Immature natural killer cell (primary cell): ENCODE results near the gene CHCHD3. TPM values are rescaled to one million over a fixed set of nuclear protein-coding genes. Genes with fewer than 3 reads are reported as not detected.

Experiments used
- DNase-seq, 3 donors: peaks; one replicate each; pipeline ENCODE4 v3.0.0; 2022; ENCODE audit warnings: mixed read lengths in 1 of 3
- H3K27ac Mint-ChIP-seq, 6 donors: one replicate each; pipeline ENCODE4 v1.8.0; 2020; ENCODE audit warnings: mixed read lengths in 6 of 6, mild to moderate bottlenecking in 5 of 6, inconsistent platforms in 4 of 6, moderate library complexity in 3 of 6
- H3K27me3 Mint-ChIP-seq, 3 donors: one replicate each; pipeline ENCODE4 v1.8.0; 2020 to 2021; ENCODE audit warnings: low read depth in 3 of 3, mild to moderate bottlenecking in 3 of 3, mixed read lengths in 3 of 3, moderate library complexity in 3 of 3, inconsistent platforms in 1 of 3
- H3K36me3 Mint-ChIP-seq, 3 donors: one replicate each; pipeline ENCODE4 v1.8.0; 2020; ENCODE audit warnings: mixed read lengths in 3 of 3, inconsistent platforms in 2 of 3, mild to moderate bottlenecking in 2 of 3
- H3K4me1 Mint-ChIP-seq, 2 donors: one replicate each; pipeline ENCODE4 v1.8.0; 2020; ENCODE audit warnings: inconsistent platforms in 2 of 2, mild to moderate bottlenecking in 2 of 2, mixed read lengths in 2 of 2, moderate library complexity in 1 of 2
- H3K4me3 Mint-ChIP-seq, 5 donors: one replicate each; pipeline ENCODE4 v1.8.0; 2020; ENCODE audit warnings: mild to moderate bottlenecking in 5 of 5, mixed read lengths in 5 of 5, inconsistent platforms in 3 of 5, moderate library complexity in 3 of 5
- H3K9me3 Mint-ChIP-seq, 6 donors: one replicate each; pipeline ENCODE4 v1.8.0; 2020; ENCODE audit warnings: mild to moderate bottlenecking in 6 of 6, mixed read lengths in 6 of 6, inconsistent platforms in 4 of 6, moderate library complexity in 3 of 6
- polyA plus RNA-seq, 3 donors: library from polyadenylated mRNA; unstranded; fragments of 300-500 nt; fragmentation: Illumina TruSeq; gene quantifications; one replicate each; pipeline ENCODE4 v1.2.3, GENCODE V29; 2021

The CHCHD3 gene
- polyA plus RNA-seq, 3 donors from 2014 or later: 57.8 to 65.9 (median 61.4) TPM

DNA sequence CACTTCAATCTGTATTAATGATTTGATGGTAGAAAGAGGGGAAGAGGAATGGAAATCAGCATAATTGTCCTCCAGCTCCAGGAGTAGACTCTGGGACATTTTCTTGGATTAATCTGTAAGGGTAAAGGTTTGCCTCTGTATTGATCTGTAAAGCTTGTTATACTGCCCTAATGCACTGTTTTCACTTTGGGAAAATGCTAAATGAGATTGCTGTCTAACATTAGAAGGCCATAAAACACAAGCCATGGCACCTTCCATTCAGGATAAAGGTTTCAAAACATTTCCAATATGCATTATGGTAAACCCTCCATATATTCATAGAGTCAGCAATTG, 282.8 kb downstream of the CHCHD3 start:
- peaks cover 6 to 10% of the 10 kb centered on the region in 2 donors for H3K4me1 Mint-ChIP-seq
- H3K36me3 Mint-ChIP-seq: peaks cover 12 to 29% (median 28%) of the 10 kb centered on the region in 3 donors
- no peaks in the 10 kb centered on the region for H3K9me3 Mint-ChIP-seq
- no peak overlapping the region for H3K27ac Mint-ChIP-seq
- peaks cover 0 to 2% (median 1%) of the 10 kb centered on the region in 3 donors for H3K27me3 Mint-ChIP-seq
- no peak for DNase-seq
- H3K4me3 Mint-ChIP-seq: no peak overlapping the region

GRCh38 chr7:132797152-132797551, 284.7 kb downstream of the CHCHD3 start:
- H3K4me1 Mint-ChIP-seq: peaks cover 1 to 5% of the 10 kb centered on the region in 2 donors
- H3K27me3 Mint-ChIP-seq: peaks cover 0 to 2% (median 1%) of the 10 kb centered on the region in 3 donors
- no peak overlapping the region for H3K4me3 Mint-ChIP-seq
- no peak overlapping the region for H3K27ac Mint-ChIP-seq
- DNase-seq: no peak
- H3K9me3 Mint-ChIP-seq: no peaks in the 10 kb centered on the region
- H3K36me3 Mint-ChIP-seq: peaks cover 17 to 39% (median 33%) of the 10 kb centered on the region in 3 donors

GRCh38 chr7:132793474-132793873, 288.4 kb downstream of the CHCHD3 start:
- Mint-ChIP-seq H3K27ac (no peak overlapping the region), H3K4me3 (no peak overlapping the region), H3K27me3 (peaks cover 0 to 3% (median 2%) of the 10 kb centered on the region in 3 donors), H3K4me1 (peaks cover 6 to 14% of the 10 kb centered on the region in 2 donors), H3K36me3 (peaks cover 24 to 42% (median 39%) of the 10 kb centered on the region in 3 donors), H3K9me3 (no peaks in the 10 kb centered on the region)
- DNase-seq: no peak

GRCh38 chr7:132791036-132791435, 290.9 kb downstream of the CHCHD3 start:
- Mint-ChIP-seq H3K4me1 (peaks cover 6 to 17% of the 10 kb centered on the region in 2 donors), H3K27ac (no peak overlapping the region), H3K27me3 (peaks cover 0 to 3% (median 0%) of the 10 kb centered on the region in 3 donors), H3K36me3 (peaks cover 23 to 46% (median 29%) of the 10 kb centered on the region in 3 donors), H3K4me3 (no peak overlapping the region), H3K9me3 (no peaks in the 10 kb centered on the region)
- no peak for DNase-seq

- Mint-ChIP-seq H3K4me3 (no peak overlapping the region), H3K4me1 (peaks cover 6 to 17% of the 10 kb centered on the region in 2 donors), H3K27me3 (peaks cover 0 to 3% (median 0%) of the 10 kb centered on the region in 3 donors), H3K27ac (no peak overlapping the region), H3K36me3 (peaks cover 24 to 41% (median 29%) of the 10 kb centered on the region in 3 donors), H3K9me3 (no peaks in the 10 kb centered on the region)
- no peak for DNase-seq
Measured at GRCh38 chr7:132790104-132790503, 291.8 kb downstream of the CHCHD3 start.

DNA sequence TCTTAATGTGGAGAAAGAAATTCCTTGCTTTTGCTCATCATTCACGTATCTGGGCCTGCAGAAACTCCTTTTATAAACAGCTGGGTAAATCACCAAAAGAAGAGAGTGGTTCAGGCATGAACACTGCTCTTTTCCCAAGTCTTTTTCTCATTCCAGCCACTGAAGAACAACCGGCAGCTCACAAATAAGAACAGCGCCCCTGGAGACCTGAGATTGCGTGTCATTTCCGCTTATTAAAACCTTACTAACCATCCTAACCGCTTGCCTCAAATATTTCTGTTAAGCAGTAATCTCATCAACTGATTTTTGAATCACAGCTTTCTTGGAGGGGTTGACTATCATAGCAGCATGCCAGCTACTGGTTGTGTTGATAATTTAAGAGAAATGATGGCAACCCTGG, 292.6 kb downstream of the CHCHD3 start:
- no peaks in the 10 kb centered on the region for H3K9me3 Mint-ChIP-seq
- peaks cover 0 to 3% (median 0%) of the 10 kb centered on the region in 3 donors for H3K27me3 Mint-ChIP-seq
- no peak for DNase-seq
- H3K27ac Mint-ChIP-seq: no peak overlapping the region
- peaks cover 6 to 17% of the 10 kb centered on the region in 2 donors for H3K4me1 Mint-ChIP-seq
- H3K4me3 Mint-ChIP-seq: no peak overlapping the region
- H3K36me3 Mint-ChIP-seq: peaks cover 25 to 44% (median 33%) of the 10 kb centered on the region in 3 donors

DNA sequence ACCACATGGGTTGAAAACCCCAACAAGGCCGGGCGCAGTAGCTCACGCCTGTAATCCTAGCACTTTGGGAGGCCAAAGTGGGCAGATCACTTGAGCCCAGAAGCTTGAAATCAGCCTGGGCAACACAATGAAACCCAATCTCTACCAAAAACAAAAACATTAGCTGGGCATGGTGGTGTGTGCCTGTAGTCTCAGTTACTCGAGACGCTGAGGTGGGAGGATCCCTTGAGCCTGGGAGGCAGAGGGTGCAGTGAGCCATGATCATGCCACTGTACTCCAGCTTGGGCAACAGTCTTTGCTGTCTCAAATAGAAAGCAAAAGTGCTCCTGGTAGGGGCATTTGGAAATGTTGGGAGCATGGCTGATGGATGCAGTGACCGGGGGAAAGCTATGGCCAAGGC, 296.0 kb downstream of the CHCHD3 start:
- Mint-ChIP-seq H3K27me3 (peaks cover 0 to 3% (median 0%) of the 10 kb centered on the region in 3 donors), H3K36me3 (peaks cover 24 to 41% (median 31%) of the 10 kb centered on the region in 3 donors), H3K27ac (peak overlapping the region in 1 of 6 donors; percentile 17)

GRCh38 chr7:132784406-132784805, 297.5 kb downstream of the CHCHD3 start:
- Mint-ChIP-seq H3K4me1 (peaks cover 5 to 12% of the 10 kb centered on the region in 2 donors), H3K4me3 (no peak overlapping the region), H3K36me3 (peaks cover 24 to 44% (median 28%) of the 10 kb centered on the region in 3 donors), H3K9me3 (no peaks in the 10 kb centered on the region), H3K27ac (no peak overlapping the region), H3K27me3 (peaks cover 0 to 2% (median 0%) of the 10 kb centered on the region in 3 donors)
- no peak for DNase-seq

More for the DNA sequence above, 296.0 kb downstream of the CHCHD3 start:
- H3K4me3 Mint-ChIP-seq: no peak overlapping the region
- no peak for DNase-seq
- no peaks in the 10 kb centered on the region for H3K9me3 Mint-ChIP-seq
- peaks cover 6 to 17% of the 10 kb centered on the region in 2 donors for H3K4me1 Mint-ChIP-seq

GRCh38 chr7:132783824-132784223, 298.1 kb downstream of the CHCHD3 start:
- no peak overlapping the region for H3K27ac Mint-ChIP-seq
- peaks cover under 1 to 7% of the 10 kb centered on the region in 2 donors for H3K4me1 Mint-ChIP-seq
- no peak for DNase-seq
- H3K9me3 Mint-ChIP-seq: no peaks in the 10 kb centered on the region
- peaks cover 24 to 39% (median 24%) of the 10 kb centered on the region in 3 donors for H3K36me3 Mint-ChIP-seq
- H3K4me3 Mint-ChIP-seq: no peak overlapping the region
- peaks cover 0 to 2% (median 0%) of the 10 kb centered on the region in 3 donors for H3K27me3 Mint-ChIP-seq

GRCh38 chr7:132782777-132783640, 298.9 kb downstream of the CHCHD3 start:
- Mint-ChIP-seq H3K27me3 (peaks cover 0 to 2% (median 0%) of the 10 kb centered on the region in 3 donors), H3K4me1 (peaks cover 5 to 6% of the 10 kb centered on the region in 2 donors), H3K27ac (no peak overlapping the region), H3K36me3 (peaks cover 24 to 32% (median 24%) of the 10 kb centered on the region in 3 donors), H3K9me3 (no peaks in the 10 kb centered on the region), H3K4me3 (no peak overlapping the region)
- no peak for DNase-seq

DNA sequence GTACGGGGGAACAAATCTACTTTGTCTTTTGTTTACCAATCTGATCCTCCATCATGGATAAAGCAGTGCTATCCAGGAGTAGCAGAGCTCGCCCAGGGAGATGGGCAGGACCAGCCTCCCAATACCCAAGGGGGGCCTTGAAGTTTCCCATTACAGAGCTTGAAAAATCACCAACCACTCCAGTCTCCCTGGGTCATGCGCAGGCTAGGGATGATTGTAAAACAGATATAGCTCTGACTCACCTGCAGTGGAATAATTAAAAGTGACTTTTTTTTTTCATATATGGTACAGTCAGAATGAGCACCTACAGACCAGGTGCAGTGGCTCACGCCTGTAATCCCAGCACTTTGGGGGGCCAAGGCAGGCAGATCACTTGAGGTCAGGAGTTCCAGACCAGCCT, 301.1 kb downstream of the CHCHD3 start:
- Mint-ChIP-seq H3K4me1 (peaks cover 15 to 17% of the 10 kb centered on the region in 2 donors), H3K27ac (no peak overlapping the region), H3K4me3 (no peak overlapping the region), H3K9me3 (no peaks in the 10 kb centered on the region), H3K27me3 (peaks cover 1 to 5% (median 4%) of the 10 kb centered on the region in 3 donors), H3K36me3 (peaks cover 19 to 27% (median 24%) of the 10 kb centered on the region in 3 donors)
- no peak for DNase-seq

GRCh38 chr7:132779164-132779563, 302.7 kb downstream of the CHCHD3 start:
- Mint-ChIP-seq H3K36me3 (peaks cover 4 to 14% (median 10%) of the 10 kb centered on the region in 3 donors), H3K27me3 (peaks cover 2 to 5% (median 4%) of the 10 kb centered on the region in 3 donors), H3K27ac (no peak overlapping the region), H3K4me1 (peaks cover 15 to 17% of the 10 kb centered on the region in 2 donors), H3K9me3 (no peaks in the 10 kb centered on the region), H3K4me3 (no peak overlapping the region)
- DNase-seq: no peak

GRCh38 chr7:132778761-132779160, 303.1 kb downstream of the CHCHD3 start:
- H3K27ac Mint-ChIP-seq: no peak overlapping the region
- peak overlapping the region in 2 of 5 donors; percentile 32 to 35 for H3K4me3 Mint-ChIP-seq
- H3K27me3 Mint-ChIP-seq: peaks cover 2 to 5% (median 4%) of the 10 kb centered on the region in 3 donors

GRCh38 chr7:132777956-132778355, 303.9 kb downstream of the CHCHD3 start:
- DNase-seq: no peak
- Mint-ChIP-seq H3K4me1 (peaks cover 15 to 17% of the 10 kb centered on the region in 2 donors), H3K27ac (no peak overlapping the region), H3K27me3 (peaks cover 2 to 5% (median 4%) of the 10 kb centered on the region in 3 donors), H3K36me3 (peaks cover 0 to 9% (median 8%) of the 10 kb centered on the region in 3 donors), H3K9me3 (no peaks in the 10 kb centered on the region), H3K4me3 (peak overlapping the region in 4 of 5 donors; percentile 2 to 69 (median 27))

More at GRCh38 chr7:132778761-132779160, 303.1 kb downstream of the CHCHD3 start:
- Mint-ChIP-seq H3K36me3 (peaks cover 0 to 10% (median 8%) of the 10 kb centered on the region in 3 donors), H3K9me3 (no peaks in the 10 kb centered on the region), H3K4me1 (peaks cover 15 to 17% of the 10 kb centered on the region in 2 donors)
- DNase-seq: no peak
